Measurements from ENCODE around the gene SEPTIN7.

Gene SEPTIN7

GRCh38 chr7:35826751-35827150, 25.9 kb downstream of the SEPTIN7 start:
- no peak overlapping the region for H3K4me3 Mint-ChIP-seq
- H3K4me1 Mint-ChIP-seq = peaks cover 33% of the 10 kb centered on the region
- H3K9me3 Mint-ChIP-seq = peaks cover 5% of the 10 kb centered on the region
- no peak overlapping the region for H3K27ac Mint-ChIP-seq
- H3K36me3 Mint-ChIP-seq (ENCODE audit: low read depth) = peaks cover 12% of the 10 kb centered on the region
- TF ChIP-seq CTCF (IDR thresholded peaks at IDR 0.05; ENCODE audit: unreplicated experiment in 3 of 3) = no peak
- no peaks in the 10 kb centered on the region for H3K27me3 Mint-ChIP-seq (ENCODE audit: low read depth)

GRCh38 chr7:35828817-35829216, 28.0 kb downstream of the SEPTIN7 start:
- no peaks in the 10 kb centered on the region for H3K9me3 Mint-ChIP-seq
- no peak overlapping the region for H3K4me3 Mint-ChIP-seq
- H3K36me3 Mint-ChIP-seq (ENCODE audit: low read depth) = peaks cover 19% of the 10 kb centered on the region
- H3K4me1 Mint-ChIP-seq = peaks cover 40% of the 10 kb centered on the region
- H3K27me3 Mint-ChIP-seq (ENCODE audit: low read depth) = no peaks in the 10 kb centered on the region
- peak overlapping the region in 1 of 3 experiments; percentile 36 for H3K27ac Mint-ChIP-seq
- TF ChIP-seq CTCF (IDR thresholded peaks at IDR 0.05; ENCODE audit: unreplicated experiment in 3 of 3) = no peak

- no peak for TF ChIP-seq CTCF (IDR thresholded peaks at IDR 0.05; ENCODE audit: unreplicated experiment in 3 of 3)
- H3K27me3 Mint-ChIP-seq (ENCODE audit: low read depth) = no peaks in the 10 kb centered on the region
- H3K27ac Mint-ChIP-seq = peak overlapping the region; percentile 9 to 46 (median 25)
- H3K36me3 Mint-ChIP-seq (ENCODE audit: low read depth) = peaks cover 36% of the 10 kb centered on the region
- H3K9me3 Mint-ChIP-seq = no peaks in the 10 kb centered on the region
- H3K4me1 Mint-ChIP-seq = peaks cover 45% of the 10 kb centered on the region
- H3K4me3 Mint-ChIP-seq = no peak overlapping the region
Observed at GRCh38 chr7:35831208-35831607, 30.4 kb downstream of the SEPTIN7 start.

- peaks cover 36% of the 10 kb centered on the region for H3K36me3 Mint-ChIP-seq (ENCODE audit: low read depth)
- peaks cover 8% of the 10 kb centered on the region for H3K4me1 Mint-ChIP-seq
- no peaks in the 10 kb centered on the region for H3K27me3 Mint-ChIP-seq (ENCODE audit: low read depth)
- H3K4me3 Mint-ChIP-seq = no peak overlapping the region
- no peak overlapping the region for H3K27ac Mint-ChIP-seq
- no peak for TF ChIP-seq CTCF (IDR thresholded peaks at IDR 0.05; ENCODE audit: unreplicated experiment in 3 of 3)
- H3K9me3 Mint-ChIP-seq = no peaks in the 10 kb centered on the region
Observed at GRCh38 chr7:35839860-35840854, 39.3 kb downstream of the SEPTIN7 start.

- Mint-ChIP-seq H3K4me3 (no peak overlapping the region), H3K27ac (no peak overlapping the region), H3K36me3 (ENCODE audit: low read depth) (peaks cover 42% of the 10 kb centered on the region), H3K4me1 (peaks cover 23% of the 10 kb centered on the region), H3K27me3 (ENCODE audit: low read depth) (no peaks in the 10 kb centered on the region), H3K9me3 (no peaks in the 10 kb centered on the region)
- TF ChIP-seq CTCF (IDR thresholded peaks at IDR 0.05; ENCODE audit: unreplicated experiment in 3 of 3) = no peak
Observed at GRCh38 chr7:35846816-35847412, 46.1 kb downstream of the SEPTIN7 start.

Data from nephron (organoid).